A549 (cell line): Measurements from ENCODE around the gene BCDIN3D. TPM values are rescaled to one million over a fixed set of nuclear protein-coding genes. Genes with fewer than 3 reads are reported as not detected.

Experiments used
- ATAC-seq, 2 experiments: fragments of 200-7000 bp in 1 of 2; fragments of >200 bp in 1 of 2; cut with Nextera tagmentation in 1 of 2; cut with Tn5 transposase in 1 of 2; 3 replicates each; pipeline versions ENCODE4 v1.8.0 to v1.9.1; 2018 to 2020; ENCODE audit warnings: mild to moderate bottlenecking in 1 of 2, moderate library complexity in 1 of 2
- CTCF ChIA-PET: fragments of 300-600 bp; sonication (Branson Sonifier 250); formaldehyde crosslinking; extraction: SDS; loops from one replicate; lab custom pipeline; 2021; ENCODE audit warnings: antibody characterized with exemption, inconsistent platforms; lab: Yijun Ruan, JAX
- POLR2A ChIA-PET: fragments of 350-600 bp; formaldehyde crosslinking; extraction: SDS; loops from one replicate; lab custom pipeline; 2021; ENCODE audit warnings: antibody characterized with exemption, inconsistent platforms; lab: Yijun Ruan, JAX
- DNase-seq, 2 experiments: peaks; one replicate each; pipeline versions ENCODE4 v3.0.0 to v3.0.0-alpha.2; 2011 to 2016; ENCODE audit warnings: low read depth in 1 of 2, low spot score in 1 of 2
- FAIRE-seq: peaks from 2 replicates; lab custom pipeline; 2011; peaks lifted over from hg19 to GRCh38; lab: Jason Lieb, UNC
- H3K27ac ChIP-seq, 2 experiments: fragments of >200 bp; sonication (Bioruptor Twin); formaldehyde crosslinking; 3 replicates each; pipeline ENCODE4 v1.5.1; 2016 to 2017
- H3K4me1 ChIP-seq: fragments of >200 bp; sonication (Bioruptor Twin); formaldehyde crosslinking; 3 replicates; pipeline ENCODE4 v1.6.1; 2016
- H3K4me2 ChIP-seq: fragments of >200 bp; sonication (Bioruptor Twin); formaldehyde crosslinking; 3 replicates; pipeline ENCODE4 v1.6.1; 2016
- H3K4me3 ChIP-seq: fragments of >200 bp; sonication (Bioruptor Twin); formaldehyde crosslinking; 3 replicates; pipeline ENCODE4 v1.5.1; 2016
- H3K9me3 ChIP-seq: fragments of >200 bp; sonication (Bioruptor Twin); formaldehyde crosslinking; 3 replicates; pipeline ENCODE4 v1.6.1; 2016
- CEBPB ChIP-seq, 2 experiments: fragments of >200 bp in 1 of 2; sonication (Bioruptor Twin) in 1 of 2; formaldehyde crosslinking in 1 of 2; IDR thresholded peaks; 2 replicates each; pipeline ENCODE4 v1.6.1; 2012 to 2016
- EHF ChIP-seq: fragments of 250-450 bp; sonication (Bioruptor Pico); IDR thresholded peaks from 2 replicates; pipeline ENCODE4 v1.5.0; 2020; ENCODE audit warnings: mild to moderate bottlenecking
- FOSL2 ChIP-seq, 2 experiments: fragments of 450-650 bp in 1 of 2; fragments of >200 bp in 1 of 2; sonication (Bioruptor Twin) in 1 of 2; formaldehyde crosslinking; IDR thresholded peaks; 2 replicates each; pipeline versions ENCODE4 v1.5.0 to v1.6.1; 2016 to 2020; ENCODE audit warnings: mild to moderate bottlenecking in 1 of 2, moderate library complexity in 1 of 2
- HDAC2 ChIP-seq: fragments of 200-600 bp; sonication (generic); IDR thresholded peaks from 2 replicates; pipeline ENCODE4 v1.6.1; 2016
- JUN ChIP-seq, 2 experiments: fragments of >200 bp; sonication (Bioruptor Twin); formaldehyde crosslinking; IDR thresholded peaks; 2 replicates in 1 of 2; 3 replicates in 1 of 2; pipeline ENCODE4 v1.6.1; 2016 to 2017
- KDM5A ChIP-seq: fragments of 200-600 bp; sonication (generic); IDR thresholded peaks from 2 replicates; pipeline ENCODE4 v1.6.1; 2016; ENCODE audit warnings: antibody characterized with exemption, mild to moderate bottlenecking
- NFE2L2 ChIP-seq: fragments of 150-350 bp; conservative IDR thresholded peaks from 2 replicates; pipeline ENCODE4 v1.6.1; 2014; ENCODE audit warnings: low read length
- POLR2A ChIP-seq: IDR thresholded peaks from 2 replicates; pipeline ENCODE4 v1.6.1; 2012; ENCODE audit warnings: mild to moderate bottlenecking, low read length
- POLR2AphosphoS2 ChIP-seq: conservative IDR thresholded peaks from 2 replicates; pipeline ENCODE4 v1.6.1; 2012; ENCODE audit warnings: low read length, improper control_type of control experiment, inconsistent platforms
- RAD21 ChIP-seq, 2 experiments: fragments of >200 bp in 1 of 2; sonication (Bioruptor Twin) in 1 of 2; formaldehyde crosslinking in 1 of 2; IDR thresholded peaks in 1 of 2; conservative IDR thresholded peaks in 1 of 2; 2 replicates in 1 of 2; 3 replicates in 1 of 2; pipeline ENCODE4 v1.6.1; 2012 to 2018; ENCODE audit warnings: inconsistent platforms in 1 of 2
- RARB ChIP-seq: fragments of 250-450 bp; sonication (Bioruptor Pico); IDR thresholded peaks from 2 replicates; pipeline ENCODE4 v1.8.0; 2021; ENCODE audit warnings: mild to moderate bottlenecking, moderate library complexity
- RNF2 ChIP-seq: fragments of 200-600 bp; sonication (generic); IDR thresholded peaks from 2 replicates; pipeline ENCODE4 v1.6.1; 2016; ENCODE audit warnings: low read depth, mild to moderate bottlenecking, antibody characterized with exemption, moderate library complexity, borderline replicate concordance
- SREBF2 ChIP-seq: fragments of 450-650 bp; IDR thresholded peaks from 2 replicates; pipeline ENCODE4 v1.6.1; 2014; ENCODE audit warnings: mild to moderate bottlenecking, moderate library complexity
- ZNF302 ChIP-seq: fragments of 250-450 bp; sonication (Bioruptor Pico); IDR thresholded peaks from 2 replicates; pipeline ENCODE4 v1.9.0; 2021; ENCODE audit warnings: inconsistent platforms, mild to moderate bottlenecking, moderate library complexity
- ZSCAN20 ChIP-seq: fragments of 250-450 bp; sonication (Bioruptor Pico); IDR thresholded peaks from 2 replicates; pipeline ENCODE4 v1.8.0; 2022; ENCODE audit warnings: mild to moderate bottlenecking, moderate library complexity
- WGBS: methylation state at CpG from one replicate; pipeline ENCODE4 v1.1.6; 2017; ENCODE audit errors: missing lambda C conversion rate; 5-methylcytosine and 5-hydroxymethylcytosine counted together
- polyA plus RNA-seq, 4 experiments: library from polyadenylated mRNA; depleted of rRNA in 3 of 4; stranded (reverse); fragments of >200 nt; fragmentation: RNase III in 1 of 4; extraction: RNeasy Plus Mini Kit Qiagen cat#74134 plus additional on column Dnase treatment in 1 of 4; gene quantifications; 2 replicates in 3 of 4; 3 replicates in 1 of 4; pipeline ENCODE4 v1.2.3, GENCODE V29; 2011 to 2017
- TF ChIP-seq, protein P1 (sequence below): fragments of 450-650 bp; IDR thresholded peaks from 2 replicates; pipeline ENCODE4 v1.6.1; 2014; ENCODE audit warnings: antibody characterized with exemption
- TF ChIP-seq, protein P2 (sequence below): fragments of 200-600 bp; sonication (generic); IDR thresholded peaks from 2 replicates; pipeline ENCODE4 v1.6.1; 2016; ENCODE audit warnings: antibody characterized with exemption, mild to moderate bottlenecking, moderate library complexity

The BCDIN3D gene
- polyA plus RNA-seq, 2 of the 4 experiments (the other 2 are of a cell fraction) = 4.2 to 5.8 TPM

DNA sequence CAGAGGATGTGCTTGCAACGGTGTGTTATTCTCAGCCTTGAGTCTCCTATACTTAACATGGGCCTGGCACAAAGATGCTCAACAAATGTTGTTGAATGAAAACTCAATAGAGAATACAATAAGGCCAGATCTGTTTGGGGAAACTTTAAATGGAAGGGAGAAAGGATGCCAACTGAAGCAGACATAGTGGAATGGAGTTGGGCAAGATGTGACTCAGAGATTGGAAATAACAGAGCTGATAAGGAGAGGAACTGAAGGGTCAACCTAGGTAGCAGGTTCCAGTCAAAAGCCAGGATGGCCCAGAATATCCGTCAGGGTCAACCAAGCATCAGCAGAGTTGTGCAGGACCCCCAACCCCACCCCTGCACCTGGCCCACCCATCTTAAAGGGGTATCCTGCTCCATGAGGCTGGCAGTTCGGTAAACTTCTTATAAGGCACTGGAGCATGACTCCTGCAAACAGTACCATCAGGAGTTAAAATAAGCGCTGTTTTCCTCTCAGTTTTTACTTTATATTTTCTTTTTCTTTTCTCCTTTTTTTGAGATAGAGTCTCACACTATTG is 1.1 kb upstream of the BCDIN3D start:
- CTCF ChIA-PET = interaction anchor here (0.5 to 3.4 kb wide), 9 partner anchors 20 to 227 kb away, joined by 3 to 9 read pairs (median 3); no protein-coding TSS in a partner anchor

DNA sequence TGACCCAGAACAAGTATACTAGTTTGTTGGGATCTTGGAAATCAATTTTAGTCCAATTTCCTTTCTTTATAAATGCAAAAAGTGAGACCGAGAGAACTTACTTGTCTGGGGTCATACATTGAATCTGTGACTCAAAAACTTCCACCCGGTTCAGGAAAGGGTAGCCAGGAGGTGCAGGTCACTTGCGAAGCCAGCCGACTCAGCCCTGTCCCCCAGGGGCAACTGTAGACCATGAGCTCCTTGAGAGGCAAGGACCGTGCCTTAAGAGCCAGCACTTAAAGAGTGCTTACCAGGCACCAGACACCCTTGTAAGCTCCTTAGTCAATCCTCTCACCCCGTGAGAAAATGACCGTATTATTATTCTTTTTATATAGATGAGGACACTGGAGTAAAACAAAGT is 505 bp upstream of the BCDIN3D start:
- Histone ChIP-seq H3K4me2 (peak overlapping the region; percentile 86), H3K9me3 (no peaks in the 10 kb centered on the region), H3K4me3 (peak overlapping the region; percentile 86), H3K4me1 (peaks cover 15% of the 10 kb centered on the region), H3K27ac (peak overlapping the region; percentile 78 to 96)
- TF ChIP-seq ZNF302 (CRISPR knock-in tag) (no peak), CEBPB (IDR thresholded peaks at IDR 0.05) (no peak), FOSL2 (IDR thresholded peaks at IDR 0.05) (no peak), FOSL2 (CRISPR knock-in tag; IDR thresholded peaks at IDR 0.05) (no peak), JUN (IDR thresholded peaks at IDR 0.05) (no peak), SREBF2 (no peak)
- 79% methylated on average over 7 of the region's 7 CpGs for WGBS
- CTCF ChIA-PET = interaction anchor here (0.5 to 1.8 kb wide), 8 partner anchors 8 to 227 kb away, joined by 3 to 9 read pairs (median 3); no protein-coding TSS in a partner anchor
- FAIRE-seq (no peak), DNase-seq (no peak), ATAC-seq (no peak)
- POLR2A ChIA-PET = interaction anchor here (0.8 to 2.3 kb wide), 6 partner anchors 15 to 546 kb away, joined by 3 to 18 read pairs (median 4); partner anchors contain the start of genes NCKAP5L and TMBIM6

More for the DNA sequence above, 1.1 kb upstream of the BCDIN3D start:
- FAIRE-seq (no peak), ATAC-seq (no peak), DNase-seq (no peak)
- Histone ChIP-seq H3K4me2 (peak overlapping the region; percentile 86; the same call in 1 of the 3 replicates), H3K4me1 (peaks cover 15% of the 10 kb centered on the region), H3K27ac (no peak overlapping the region; a peak in 1 of 6 replicates), H3K9me3 (no peaks in the 10 kb centered on the region), H3K4me3 (no peak overlapping the region)
- TF ChIP-seq, protein P1, sequence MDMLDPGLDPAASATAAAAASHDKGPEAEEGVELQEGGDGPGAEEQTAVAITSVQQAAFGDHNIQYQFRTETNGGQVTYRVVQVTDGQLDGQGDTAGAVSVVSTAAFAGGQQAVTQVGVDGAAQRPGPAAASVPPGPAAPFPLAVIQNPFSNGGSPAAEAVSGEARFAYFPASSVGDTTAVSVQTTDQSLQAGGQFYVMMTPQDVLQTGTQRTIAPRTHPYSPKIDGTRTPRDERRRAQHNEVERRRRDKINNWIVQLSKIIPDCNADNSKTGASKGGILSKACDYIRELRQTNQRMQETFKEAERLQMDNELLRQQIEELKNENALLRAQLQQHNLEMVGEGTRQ = no peak
- no peak for TF ChIP-seq RAD21 (conservative IDR thresholded peaks at IDR 0.05 in 1 of 2, IDR thresholded peaks at IDR 0.05 in 1 of 2)
- no peak for TF ChIP-seq KDM5A
- no peak for TF ChIP-seq HDAC2
- no peak for TF ChIP-seq NFE2L2
- TF ChIP-seq ZNF302 (CRISPR knock-in tag) = no peak
- TF ChIP-seq, protein P2, sequence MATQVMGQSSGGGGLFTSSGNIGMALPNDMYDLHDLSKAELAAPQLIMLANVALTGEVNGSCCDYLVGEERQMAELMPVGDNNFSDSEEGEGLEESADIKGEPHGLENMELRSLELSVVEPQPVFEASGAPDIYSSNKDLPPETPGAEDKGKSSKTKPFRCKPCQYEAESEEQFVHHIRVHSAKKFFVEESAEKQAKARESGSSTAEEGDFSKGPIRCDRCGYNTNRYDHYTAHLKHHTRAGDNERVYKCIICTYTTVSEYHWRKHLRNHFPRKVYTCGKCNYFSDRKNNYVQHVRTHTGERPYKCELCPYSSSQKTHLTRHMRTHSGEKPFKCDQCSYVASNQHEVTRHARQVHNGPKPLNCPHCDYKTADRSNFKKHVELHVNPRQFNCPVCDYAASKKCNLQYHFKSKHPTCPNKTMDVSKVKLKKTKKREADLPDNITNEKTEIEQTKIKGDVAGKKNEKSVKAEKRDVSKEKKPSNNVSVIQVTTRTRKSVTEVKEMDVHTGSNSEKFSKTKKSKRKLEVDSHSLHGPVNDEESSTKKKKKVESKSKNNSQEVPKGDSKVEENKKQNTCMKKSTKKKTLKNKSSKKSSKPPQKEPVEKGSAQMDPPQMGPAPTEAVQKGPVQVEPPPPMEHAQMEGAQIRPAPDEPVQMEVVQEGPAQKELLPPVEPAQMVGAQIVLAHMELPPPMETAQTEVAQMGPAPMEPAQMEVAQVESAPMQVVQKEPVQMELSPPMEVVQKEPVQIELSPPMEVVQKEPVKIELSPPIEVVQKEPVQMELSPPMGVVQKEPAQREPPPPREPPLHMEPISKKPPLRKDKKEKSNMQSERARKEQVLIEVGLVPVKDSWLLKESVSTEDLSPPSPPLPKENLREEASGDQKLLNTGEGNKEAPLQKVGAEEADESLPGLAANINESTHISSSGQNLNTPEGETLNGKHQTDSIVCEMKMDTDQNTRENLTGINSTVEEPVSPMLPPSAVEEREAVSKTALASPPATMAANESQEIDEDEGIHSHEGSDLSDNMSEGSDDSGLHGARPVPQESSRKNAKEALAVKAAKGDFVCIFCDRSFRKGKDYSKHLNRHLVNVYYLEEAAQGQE = no peak
- no peak for TF ChIP-seq RNF2
- no peak for TF ChIP-seq RARB
- TF ChIP-seq ZSCAN20 (CRISPR knock-in tag) = no peak
- no peak for TF ChIP-seq EHF (CRISPR knock-in tag)
- TF ChIP-seq POLR2AphosphoS2 = no peak
- no peak for TF ChIP-seq POLR2A
- WGBS = 89% methylated on average over 4 of the region's 4 CpGs
- POLR2A ChIA-PET = interaction anchor here (1.1 kb wide), 1 partner anchor 16 kb away, joined by 9 read pairs; the partner anchor contains the start of gene NCKAP5L
